HEK293 (cell line): ENCODE measurements around the gene SCPEP1.

Experiments used
- CTCF ChIA-PET: fragments of 350-600 bp; formaldehyde crosslinking; extraction: SDS; loops from one replicate; lab custom pipeline; 2021; ENCODE audit warnings: antibody characterized with exemption; lab: Yijun Ruan, JAX
- POLR2A ChIA-PET: fragments of 300-600 bp; formaldehyde crosslinking; extraction: SDS; loops from one replicate; lab custom pipeline; 2020; ENCODE audit warnings: antibody characterized with exemption, inconsistent platforms; lab: Yijun Ruan, JAX
- H3K27ac ChIP-seq: fragments of 200-500 bp; sonication (Bioruptor generic); 2 replicates; pipeline ENCODE4 v1.5.1; 2014; ENCODE audit warnings: low read depth, low read length, control low read depth, inconsistent platforms; ENCODE audit errors: extremely low read depth
- H3K36me3 ChIP-seq, 2 experiments: fragments of 200-500 bp in 1 of 2; sonication (Bioruptor generic) in 1 of 2; 1 replicate in 1 of 2; 2 replicates in 1 of 2; pipeline ENCODE4 v1.5.1; 2014 to 2017; ENCODE audit warnings: inconsistent platforms in 2 of 2, low read length in 2 of 2; ENCODE audit not compliant: control insufficient read depth in 2 of 2, insufficient read depth in 1 of 2
- H3K4me1 ChIP-seq: fragments of 200-500 bp; sonication (Bioruptor generic); 2 replicates; pipeline ENCODE4 v1.5.1; 2014; ENCODE audit warnings: mild to moderate bottlenecking, low read length, inconsistent platforms; ENCODE audit not compliant: control insufficient read depth, insufficient read depth
- H3K4me3 ChIP-seq: 2 replicates; pipeline ENCODE4 v1.5.1; 2011; ENCODE audit warnings: low read depth, mild to moderate bottlenecking, control low read depth, low read length, moderate library complexity
- H3K9me3 ChIP-seq: fragments of 200-500 bp; sonication (Bioruptor generic); 2 replicates; pipeline ENCODE4 v1.5.1; 2014; ENCODE audit warnings: low read depth, low read length, inconsistent platforms; ENCODE audit not compliant: control insufficient read depth, insufficient read depth
- AEBP2 ChIP-seq: fragments of 450-650 bp; formaldehyde crosslinking; IDR thresholded peaks from 2 replicates; pipeline ENCODE4 v1.5.1; 2016; ENCODE audit warnings: missing biosample characterization, missing genetic modification characterization, borderline replicate concordance
- GLIS1 ChIP-seq: fragments of 450-650 bp; formaldehyde crosslinking; IDR thresholded peaks from 2 replicates; pipeline ENCODE4 v1.5.1; 2016; ENCODE audit warnings: missing biosample characterization, missing genetic modification characterization
- PRDM6 ChIP-seq: fragments of 450-650 bp; formaldehyde crosslinking; IDR thresholded peaks from 2 replicates; pipeline ENCODE4 v1.5.1; 2017; ENCODE audit warnings: missing biosample characterization, missing genetic modification characterization
- SALL2 ChIP-seq: fragments of 450-650 bp; formaldehyde crosslinking; IDR thresholded peaks from 2 replicates; pipeline ENCODE4 v1.5.0; 2017; ENCODE audit warnings: missing biosample characterization, mild to moderate bottlenecking, missing genetic modification characterization, borderline replicate concordance
- SP2 ChIP-seq: fragments of 450-650 bp; formaldehyde crosslinking; IDR thresholded peaks from 2 replicates; pipeline ENCODE4 v1.5.1; 2016; ENCODE audit warnings: missing biosample characterization, missing genetic modification characterization
- ZEB2 ChIP-seq: fragments of 450-650 bp; formaldehyde crosslinking; IDR thresholded peaks from 2 replicates; pipeline ENCODE4 v1.5.1; 2016; ENCODE audit warnings: missing biosample characterization, missing genetic modification characterization
- ZFHX2 ChIP-seq: fragments of 450-650 bp; formaldehyde crosslinking; conservative IDR thresholded peaks from 2 replicates; pipeline ENCODE4 v1.5.1; 2016; ENCODE audit warnings: missing biosample characterization, missing genetic modification characterization
- ZNF114 ChIP-seq: fragments of 450-650 bp; formaldehyde crosslinking; IDR thresholded peaks from 2 replicates; pipeline ENCODE4 v1.5.0; 2017; ENCODE audit warnings: missing biosample characterization, missing genetic modification characterization
- ZNF211 ChIP-seq: fragments of 450-650 bp; formaldehyde crosslinking; IDR thresholded peaks from 2 replicates; pipeline ENCODE4 v1.5.1; 2016; ENCODE audit warnings: low read depth, missing biosample characterization, missing genetic modification characterization
- ZNF239 ChIP-seq: fragments of 450-650 bp; formaldehyde crosslinking; IDR thresholded peaks from 2 replicates; pipeline ENCODE4 v1.5.1; 2016; ENCODE audit warnings: missing biosample characterization, missing genetic modification characterization
- ZNF404 ChIP-seq: fragments of 450-650 bp; formaldehyde crosslinking; IDR thresholded peaks from 2 replicates; pipeline ENCODE4 v1.5.1; 2017; ENCODE audit warnings: missing biosample characterization, missing genetic modification characterization
- ZNF48 ChIP-seq: fragments of 450-650 bp; formaldehyde crosslinking; IDR thresholded peaks from 2 replicates; pipeline ENCODE4 v1.5.1; 2016; ENCODE audit warnings: missing biosample characterization, missing genetic modification characterization
- ZNF548 ChIP-seq: fragments of 450-650 bp; formaldehyde crosslinking; IDR thresholded peaks from 2 replicates; pipeline ENCODE4 v1.5.1; 2016; ENCODE audit warnings: missing biosample characterization, missing genetic modification characterization
- ZNF585B ChIP-seq: fragments of 450-650 bp; formaldehyde crosslinking; IDR thresholded peaks from 2 replicates; pipeline ENCODE4 v1.5.1; 2016; ENCODE audit warnings: missing biosample characterization, missing genetic modification characterization
- ZNF777 ChIP-seq: fragments of 450-650 bp; formaldehyde crosslinking; IDR thresholded peaks from 2 replicates; pipeline ENCODE4 v1.5.1; 2017; ENCODE audit warnings: missing biosample characterization, missing genetic modification characterization, borderline replicate concordance
- ZNF792 ChIP-seq: fragments of 450-650 bp; formaldehyde crosslinking; IDR thresholded peaks from 2 replicates; pipeline ENCODE4 v1.5.1; 2016; ENCODE audit warnings: missing biosample characterization, missing genetic modification characterization
- TF ChIP-seq, protein P1 (sequence below): fragments of 450-650 bp; IDR thresholded peaks from 2 replicates; pipeline ENCODE4 v1.5.1; 2018; ENCODE audit warnings: missing biosample characterization, mild to moderate bottlenecking, missing genetic modification characterization
- TF ChIP-seq, protein P2 (sequence below): fragments of 450-650 bp; formaldehyde crosslinking; IDR thresholded peaks from 2 replicates; pipeline ENCODE4 v1.5.1; 2016; ENCODE audit warnings: missing biosample characterization, missing genetic modification characterization
- TF ChIP-seq, protein P3 (sequence below): fragments of 450-650 bp; formaldehyde crosslinking; IDR thresholded peaks from 2 replicates; pipeline ENCODE4 v1.5.1; 2016; ENCODE audit warnings: missing biosample characterization, missing genetic modification characterization

The SCPEP1 gene

DNA sequence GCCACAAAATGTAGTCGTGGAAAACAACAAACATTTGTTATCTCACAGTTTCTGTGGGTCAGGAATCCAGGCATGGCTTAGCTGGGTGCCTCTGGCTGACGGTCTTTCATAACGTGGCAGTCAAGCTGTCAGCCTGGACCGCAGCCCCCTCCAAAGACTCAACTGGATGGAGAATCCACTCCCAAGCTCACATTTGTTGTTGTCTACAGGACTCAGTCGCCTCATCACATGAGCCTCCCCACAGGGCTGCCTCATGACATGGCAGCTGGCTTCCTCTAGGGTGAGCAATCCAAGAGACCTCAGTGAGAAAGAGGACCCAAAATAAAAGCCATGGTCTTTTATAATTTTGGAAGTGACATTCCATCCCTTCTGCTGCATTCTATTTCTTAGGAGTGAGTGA is 72.4 kb downstream of the SCPEP1 start:
- TF ChIP-seq, protein P1, sequence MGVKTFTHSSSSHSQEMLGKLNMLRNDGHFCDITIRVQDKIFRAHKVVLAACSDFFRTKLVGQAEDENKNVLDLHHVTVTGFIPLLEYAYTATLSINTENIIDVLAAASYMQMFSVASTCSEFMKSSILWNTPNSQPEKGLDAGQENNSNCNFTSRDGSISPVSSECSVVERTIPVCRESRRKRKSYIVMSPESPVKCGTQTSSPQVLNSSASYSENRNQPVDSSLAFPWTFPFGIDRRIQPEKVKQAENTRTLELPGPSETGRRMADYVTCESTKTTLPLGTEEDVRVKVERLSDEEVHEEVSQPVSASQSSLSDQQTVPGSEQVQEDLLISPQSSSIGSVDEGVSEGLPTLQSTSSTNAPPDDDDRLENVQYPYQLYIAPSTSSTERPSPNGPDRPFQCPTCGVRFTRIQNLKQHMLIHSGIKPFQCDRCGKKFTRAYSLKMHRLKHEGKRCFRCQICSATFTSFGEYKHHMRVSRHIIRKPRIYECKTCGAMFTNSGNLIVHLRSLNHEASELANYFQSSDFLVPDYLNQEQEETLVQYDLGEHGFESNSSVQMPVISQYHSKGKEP (tag by site-specific recombination): no peak
- TF ChIP-seq ZNF239 (tag by site-specific recombination) (no peak), ZEB2 (tag by site-specific recombination) (no peak), ZNF404 (no peak), SALL2 (tag by site-specific recombination) (no peak), ZNF114 (tag by site-specific recombination) (no peak), ZNF548 (tag by site-specific recombination) (no peak), GLIS1 (tag by site-specific recombination) (no peak), AEBP2 (tag by site-specific recombination) (no peak), ZNF777 (tag by site-specific recombination) (no peak), ZNF48 (no peak), PRDM6 (tag by site-specific recombination) (no peak), ZNF211 (tag by site-specific recombination) (no peak), ZNF792 (tag by site-specific recombination) (no peak), ZNF585B (tag by site-specific recombination) (no peak), SP2 (no peak), ZFHX2 (tag by site-specific recombination) (no peak)
- TF ChIP-seq, protein P2, sequence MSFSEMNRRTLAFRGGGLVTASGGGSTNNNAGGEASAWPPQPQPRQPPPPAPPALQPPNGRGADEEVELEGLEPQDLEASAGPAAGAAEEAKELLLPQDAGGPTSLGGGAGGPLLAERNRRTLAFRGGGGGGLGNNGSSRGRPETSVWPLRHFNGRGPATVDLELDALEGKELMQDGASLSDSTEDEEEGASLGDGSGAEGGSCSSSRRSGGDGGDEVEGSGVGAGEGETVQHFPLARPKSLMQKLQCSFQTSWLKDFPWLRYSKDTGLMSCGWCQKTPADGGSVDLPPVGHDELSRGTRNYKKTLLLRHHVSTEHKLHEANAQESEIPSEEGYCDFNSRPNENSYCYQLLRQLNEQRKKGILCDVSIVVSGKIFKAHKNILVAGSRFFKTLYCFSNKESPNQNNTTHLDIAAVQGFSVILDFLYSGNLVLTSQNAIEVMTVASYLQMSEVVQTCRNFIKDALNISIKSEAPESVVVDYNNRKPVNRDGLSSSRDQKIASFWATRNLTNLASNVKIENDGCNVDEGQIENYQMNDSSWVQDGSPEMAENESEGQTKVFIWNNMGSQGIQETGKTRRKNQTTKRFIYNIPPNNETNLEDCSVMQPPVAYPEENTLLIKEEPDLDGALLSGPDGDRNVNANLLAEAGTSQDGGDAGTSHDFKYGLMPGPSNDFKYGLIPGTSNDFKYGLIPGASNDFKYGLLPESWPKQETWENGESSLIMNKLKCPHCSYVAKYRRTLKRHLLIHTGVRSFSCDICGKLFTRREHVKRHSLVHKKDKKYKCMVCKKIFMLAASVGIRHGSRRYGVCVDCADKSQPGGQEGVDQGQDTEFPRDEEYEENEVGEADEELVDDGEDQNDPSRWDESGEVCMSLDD (tag by site-specific recombination): no peak
- TF ChIP-seq, protein P3, sequence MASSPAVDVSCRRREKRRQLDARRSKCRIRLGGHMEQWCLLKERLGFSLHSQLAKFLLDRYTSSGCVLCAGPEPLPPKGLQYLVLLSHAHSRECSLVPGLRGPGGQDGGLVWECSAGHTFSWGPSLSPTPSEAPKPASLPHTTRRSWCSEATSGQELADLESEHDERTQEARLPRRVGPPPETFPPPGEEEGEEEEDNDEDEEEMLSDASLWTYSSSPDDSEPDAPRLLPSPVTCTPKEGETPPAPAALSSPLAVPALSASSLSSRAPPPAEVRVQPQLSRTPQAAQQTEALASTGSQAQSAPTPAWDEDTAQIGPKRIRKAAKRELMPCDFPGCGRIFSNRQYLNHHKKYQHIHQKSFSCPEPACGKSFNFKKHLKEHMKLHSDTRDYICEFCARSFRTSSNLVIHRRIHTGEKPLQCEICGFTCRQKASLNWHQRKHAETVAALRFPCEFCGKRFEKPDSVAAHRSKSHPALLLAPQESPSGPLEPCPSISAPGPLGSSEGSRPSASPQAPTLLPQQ (tag by site-specific recombination): no peak
- TF ChIP-seq, all 188 proteins: peak for 0
- H3K9me3 ChIP-seq: no peaks in the 10 kb centered on the region
- ChIA-PET CTCF (interaction anchor here (0.6 to 0.9 kb wide), 3 partner anchors 9 to 489 kb away, joined by 3 to 4 read pairs (median 3); no protein-coding TSS in a partner anchor), POLR2A (interaction anchor here (1.0 kb wide), 1 partner anchor 18 kb away, joined by 3 read pairs; no protein-coding TSS in a partner anchor)
- no peaks in the 10 kb centered on the region for H3K36me3 ChIP-seq
- H3K4me1 ChIP-seq: no peaks in the 10 kb centered on the region
- H3K27ac ChIP-seq: no peak overlapping the region
- no peak overlapping the region for H3K4me3 ChIP-seq
